ENCODE measurements around the gene ZAP70. TPM values are rescaled to one million over a fixed set of nuclear protein-coding genes. Genes with fewer than 3 reads are reported as not detected.

ZAP70 gene
- total RNA-seq, 5 donors from 2014 or later (not counting 1 experiment from before 2014, with no cell fraction given): 449 to 534 (median 468) TPM

DNA sequence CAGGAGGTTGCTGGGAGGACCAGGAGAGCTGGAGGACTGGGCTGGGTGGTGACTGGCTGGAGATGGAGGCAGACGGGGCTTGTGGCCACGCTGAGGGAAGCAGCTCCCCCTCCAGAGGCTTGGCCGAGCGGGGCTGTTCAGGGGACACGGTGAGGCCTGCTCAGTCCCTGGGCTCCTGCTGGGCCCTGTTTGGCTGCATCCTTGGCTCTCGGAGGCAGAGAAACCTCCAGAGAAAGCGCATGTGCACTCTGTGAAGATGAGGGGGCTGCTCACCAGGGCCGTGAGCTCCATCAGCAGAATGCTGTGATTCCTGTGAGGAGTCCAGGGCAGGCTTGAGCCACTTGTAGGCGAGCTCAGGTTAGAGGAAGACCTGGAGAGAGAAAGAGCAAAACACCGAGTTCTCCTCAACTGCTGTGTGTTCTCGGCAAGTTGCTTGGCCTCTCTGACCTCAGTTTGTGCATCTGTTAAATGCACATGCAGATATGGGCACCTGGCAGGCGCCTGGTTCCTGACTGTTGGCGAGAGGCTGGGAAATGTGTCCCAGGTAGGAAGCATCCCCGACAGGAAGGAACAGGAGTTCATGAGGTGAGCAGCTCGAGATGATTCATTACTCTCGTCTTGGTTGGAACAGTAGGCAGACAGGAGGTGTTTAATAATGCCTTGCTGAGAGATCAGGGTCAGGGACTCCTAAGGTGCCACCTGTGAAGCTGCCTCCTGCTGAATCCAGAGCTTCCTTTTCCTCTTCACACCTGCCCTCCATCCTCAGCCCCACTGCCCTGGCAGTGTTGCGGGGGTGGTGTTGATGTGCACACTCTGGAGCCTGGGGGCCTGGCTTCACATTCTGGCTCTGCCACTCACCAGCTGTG is 941 bp downstream of the ZAP70 start:
- peaks cover 5 to 23% of the 10 kb centered on the region in 2 donors for H3K36me3 ChIP-seq (ENCODE audit: control insufficient read depth in 2 of 2, extremely low read depth in 1 of 2, insufficient read depth in 1 of 2, low read length in 1 of 2)
- Mint-ChIP-seq H3K9me3 (no peaks in the 10 kb centered on the region), H3K4me1 (peaks cover 85 to 98% (median 93%) of the 10 kb centered on the region in 3 donors), H3K27ac (peak overlapping the region; percentile 100), H3K36me3 (peaks cover 32% of the 10 kb centered on the region), H3K27me3 (no peaks in the 10 kb centered on the region), H3K4me3 (peak overlapping the region; percentile 93 to 98 (median 94))
- DNase-seq (peak in 2 of 35 experiments; percentile 29 to 37), ATAC-seq (replicated peaks in 1 of 4) (no peak)
- ChIA-PET POLR2A (interaction anchor here in 1 of 2 donors (0.9 kb wide), 1 partner anchor 71 kb away, joined by 3 read pairs; no protein-coding TSS in a partner anchor), CTCF (interaction anchor here in 1 of 2 donors (1.0 to 1.4 kb wide), 3 partner anchors 10 to 68 kb away, joined by 3 to 4 read pairs (median 3); partner anchors contain the start of gene COX5B)
- peaks cover 59 to 92% of the 10 kb centered on the region in 2 experiments for H3K4me1 ChIP-seq (ENCODE audit: control insufficient read depth in 1 of 2, extremely low read depth in 1 of 2, insufficient read depth in 2 of 2, low read length in 2 of 2)
- 2% methylated on average over 14 of the region's 17 CpGs for WGBS (ENCODE audit: insufficient coverage)
- peak overlapping the region; percentile 89 for H3K27ac ChIP-seq (ENCODE audit: low read length)
- H3K9me3 ChIP-seq: no peaks in the 10 kb centered on the region
- H3K4me3 ChIP-seq (ENCODE audit: control insufficient read depth in 1 of 2, extremely low read depth in 1 of 2, low read length in 1 of 2): peak overlapping the region; percentile 89 to 91
- no peaks in the 10 kb centered on the region for H3K27me3 ChIP-seq (replicated peaks in 1 of 2; ENCODE audit: control insufficient read depth in 2 of 2, extremely low read depth in 1 of 2, insufficient read depth in 2 of 2, low read length in 1 of 2)

DNA sequence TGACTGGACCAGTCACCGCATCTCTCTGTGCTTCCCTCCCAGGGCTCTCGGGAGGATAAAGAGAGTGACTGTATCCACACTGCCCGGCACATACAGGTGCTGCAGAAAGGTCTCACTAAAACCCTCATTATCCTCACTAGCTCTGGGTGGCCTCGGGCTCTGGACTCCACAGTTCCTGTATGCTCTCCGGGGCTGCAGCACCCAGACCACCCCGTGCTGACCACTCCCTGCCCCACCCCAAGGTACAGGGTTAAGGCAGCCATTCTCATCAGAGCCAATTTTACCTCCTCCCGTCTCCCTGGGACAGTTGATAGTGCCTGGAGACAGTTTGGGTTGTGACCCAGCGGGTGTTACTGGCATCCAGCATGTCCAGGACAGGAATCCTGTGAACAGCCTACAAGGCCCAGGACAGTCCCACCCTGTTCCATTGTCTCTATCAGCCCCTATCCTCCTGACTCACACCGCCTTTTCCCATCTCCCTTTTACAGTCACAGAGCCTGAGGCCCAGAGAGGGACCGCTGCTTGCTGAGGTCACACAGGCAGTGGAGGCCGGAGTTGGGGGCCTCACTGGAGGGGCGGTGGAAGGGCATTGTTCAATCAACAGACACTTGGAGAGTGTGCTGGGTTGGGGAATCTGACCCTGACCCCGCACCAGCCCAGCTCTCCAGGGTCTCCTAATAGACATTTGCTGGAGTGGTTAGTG is 1.7 kb downstream of the ZAP70 start:
- Histone ChIP-seq H3K27me3 (replicated peaks in 1 of 2; ENCODE audit: control insufficient read depth in 2 of 2, extremely low read depth in 1 of 2, insufficient read depth in 2 of 2, low read length in 1 of 2) (no peaks in the 10 kb centered on the region), H3K4me3 (ENCODE audit: control insufficient read depth in 1 of 2, extremely low read depth in 1 of 2, low read length in 1 of 2) (peak overlapping the region; percentile 89 to 91), H3K27ac (ENCODE audit: low read length) (peak overlapping the region; percentile 89), H3K4me1 (ENCODE audit: control insufficient read depth in 1 of 2, extremely low read depth in 1 of 2, insufficient read depth in 2 of 2, low read length in 2 of 2) (peaks cover 64 to 94% of the 10 kb centered on the region in 2 experiments), H3K36me3 (ENCODE audit: control insufficient read depth in 2 of 2, extremely low read depth in 1 of 2, insufficient read depth in 1 of 2, low read length in 1 of 2) (peaks cover 5 to 28% of the 10 kb centered on the region in 2 donors), H3K9me3 (no peaks in the 10 kb centered on the region)
- ChIA-PET POLR2A (interaction anchor here in 1 of 2 donors (0.9 kb wide), 1 partner anchor 72 kb away, joined by 3 read pairs; no protein-coding TSS in a partner anchor), CTCF (interaction anchor here in 1 of 2 donors (0.5 to 1.4 kb wide), 2 partner anchors 14 to 17 kb away, joined by 4 read pairs; no protein-coding TSS in a partner anchor)
- Mint-ChIP-seq H3K9me3 (no peaks in the 10 kb centered on the region), H3K27ac (peak overlapping the region; percentile 100), H3K27me3 (no peaks in the 10 kb centered on the region), H3K4me3 (peak overlapping the region; percentile 93 to 98 (median 94)), H3K4me1 (peaks cover 88 to 99% (median 95%) of the 10 kb centered on the region in 3 donors), H3K36me3 (peaks cover 36% of the 10 kb centered on the region)
- WGBS (ENCODE audit: insufficient coverage): 29% methylated on average over 7 of the region's 13 CpGs
- no peak for DNase-seq
- no peak for ATAC-seq (replicated peaks in 1 of 4)

DNA sequence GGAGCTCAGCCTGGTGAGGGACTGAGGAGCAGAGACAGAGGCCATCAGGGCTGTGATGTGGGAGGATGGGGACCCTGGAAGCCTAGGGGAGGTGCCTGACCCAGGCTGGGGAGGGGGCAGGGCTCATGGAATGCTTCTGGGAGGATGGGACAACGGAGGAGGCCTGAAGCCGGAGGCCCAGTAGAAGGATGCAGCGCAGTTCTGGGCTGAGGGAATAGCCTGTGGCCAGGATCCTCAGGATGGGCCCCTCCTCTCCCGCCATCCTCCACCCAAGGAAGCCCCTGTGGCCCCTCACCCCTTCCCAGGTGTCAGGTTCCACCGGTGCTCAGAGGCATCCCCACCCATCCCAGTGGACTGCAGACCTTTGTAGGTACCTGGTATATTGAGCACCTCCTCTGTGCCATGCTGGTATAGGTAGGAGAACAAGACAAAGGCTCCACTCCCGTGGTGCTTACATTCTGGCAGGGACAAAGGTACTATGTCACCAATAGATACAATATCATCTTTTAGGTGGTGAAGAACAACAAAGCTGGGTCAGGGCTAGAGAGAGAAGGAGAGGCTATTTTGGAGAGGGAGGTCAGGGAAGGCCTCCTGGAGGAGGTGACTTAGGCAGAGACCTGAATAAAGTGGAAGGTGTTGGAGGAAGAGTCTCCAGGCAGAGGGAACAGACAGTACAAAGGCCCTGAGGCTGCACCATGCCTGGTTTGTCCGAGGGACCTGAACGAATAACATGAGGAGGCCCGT is 2.7 kb downstream of the ZAP70 start:
- ChIA-PET CTCF (no interaction called here), POLR2A (no interaction called here)
- Mint-ChIP-seq H3K36me3 (peaks cover 43% of the 10 kb centered on the region), H3K4me1 (peaks cover 87 to 99% (median 96%) of the 10 kb centered on the region in 3 donors), H3K9me3 (no peaks in the 10 kb centered on the region), H3K27ac (peak overlapping the region; percentile 100), H3K4me3 (peak overlapping the region; percentile 93 to 98 (median 94)), H3K27me3 (no peaks in the 10 kb centered on the region)
- peaks cover 5 to 37% of the 10 kb centered on the region in 2 donors for H3K36me3 ChIP-seq (ENCODE audit: control insufficient read depth in 2 of 2, extremely low read depth in 1 of 2, insufficient read depth in 1 of 2, low read length in 1 of 2)
- H3K4me1 ChIP-seq (ENCODE audit: control insufficient read depth in 1 of 2, extremely low read depth in 1 of 2, insufficient read depth in 2 of 2, low read length in 2 of 2): peaks cover 65 to 93% of the 10 kb centered on the region in 2 experiments
- H3K9me3 ChIP-seq: no peaks in the 10 kb centered on the region
- H3K27me3 ChIP-seq (replicated peaks in 1 of 2; ENCODE audit: control insufficient read depth in 2 of 2, extremely low read depth in 1 of 2, insufficient read depth in 2 of 2, low read length in 1 of 2): no peaks in the 10 kb centered on the region
- WGBS (ENCODE audit: insufficient coverage): 48% methylated on average over 5 of the region's 9 CpGs
- DNase-seq (no peak), ATAC-seq (replicated peaks in 1 of 4) (no peak)
- peak overlapping the region; percentile 89 for H3K27ac ChIP-seq (ENCODE audit: low read length)
- peak overlapping the region; percentile 89 to 91 for H3K4me3 ChIP-seq (ENCODE audit: control insufficient read depth in 1 of 2, extremely low read depth in 1 of 2, low read length in 1 of 2)

DNA sequence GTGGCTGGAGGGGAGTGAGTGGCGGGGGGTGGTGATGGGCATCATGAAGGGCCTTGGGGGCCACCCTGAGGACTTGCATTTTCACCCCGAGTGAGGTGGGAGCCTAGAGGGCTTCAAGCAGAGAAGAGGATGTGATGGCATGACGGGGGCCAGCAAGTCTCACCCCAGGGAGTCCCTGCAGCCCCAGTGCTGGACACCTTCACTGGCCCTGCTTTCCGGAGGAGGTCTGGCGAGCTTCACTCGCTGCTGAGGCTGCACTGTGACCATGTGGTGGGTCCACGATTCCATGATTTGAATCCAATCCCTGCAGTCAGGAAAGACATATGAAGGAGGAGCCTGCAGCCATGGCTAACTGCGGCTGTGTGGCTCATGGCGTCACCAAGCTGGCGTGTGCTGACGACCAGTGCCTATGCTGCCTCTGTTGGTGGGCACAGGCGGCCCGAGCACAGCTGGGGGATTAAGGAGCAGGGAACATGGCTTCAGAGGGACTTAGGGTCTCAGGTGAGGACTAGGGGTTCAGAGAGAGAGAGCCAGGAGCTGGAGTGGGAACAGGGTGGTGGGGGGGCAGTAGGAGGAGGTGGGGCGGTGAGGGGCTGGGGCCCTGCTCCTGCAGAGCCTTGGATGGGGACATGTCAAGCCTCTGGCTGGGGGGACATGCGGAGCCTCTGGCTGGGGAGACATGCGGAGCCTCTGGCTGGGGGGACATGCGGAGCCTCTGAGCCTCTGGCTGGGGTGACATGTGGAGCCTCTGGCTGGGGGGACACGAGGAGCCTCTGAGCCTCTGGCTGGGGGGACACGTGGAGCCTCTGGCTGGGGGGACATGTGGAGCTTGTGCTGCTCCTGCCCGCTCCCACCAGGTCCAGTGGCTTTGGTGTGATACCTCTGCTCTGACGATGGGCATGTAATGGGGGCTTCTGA is 3.6 kb downstream of the ZAP70 start:
- Histone ChIP-seq H3K36me3 (ENCODE audit: control insufficient read depth in 2 of 2, extremely low read depth in 1 of 2, insufficient read depth in 1 of 2, low read length in 1 of 2) (peaks cover 5 to 38% of the 10 kb centered on the region in 2 donors), H3K27me3 (replicated peaks in 1 of 2; ENCODE audit: control insufficient read depth in 2 of 2, extremely low read depth in 1 of 2, insufficient read depth in 2 of 2, low read length in 1 of 2) (no peaks in the 10 kb centered on the region), H3K27ac (ENCODE audit: low read length) (peak overlapping the region; percentile 89), H3K4me3 (ENCODE audit: control insufficient read depth in 1 of 2, extremely low read depth in 1 of 2, low read length in 1 of 2) (peak overlapping the region; percentile 89 to 91), H3K9me3 (no peaks in the 10 kb centered on the region), H3K4me1 (ENCODE audit: control insufficient read depth in 1 of 2, extremely low read depth in 1 of 2, insufficient read depth in 2 of 2, low read length in 2 of 2) (peaks cover 65 to 93% of the 10 kb centered on the region in 2 experiments)
- 43% methylated on average over 19 of the region's 21 CpGs for WGBS (ENCODE audit: insufficient coverage)
- Mint-ChIP-seq H3K4me1 (peaks cover 82 to 92% (median 91%) of the 10 kb centered on the region in 3 donors), H3K36me3 (peaks cover 44% of the 10 kb centered on the region), H3K27ac (peak overlapping the region; percentile 100), H3K9me3 (no peaks in the 10 kb centered on the region), H3K4me3 (peak overlapping the region; percentile 93 to 98 (median 94)), H3K27me3 (no peaks in the 10 kb centered on the region)
- ChIA-PET CTCF (interaction anchor here in 1 of 2 donors (0.9 kb wide), 1 partner anchor 17 kb away, joined by 3 read pairs; no protein-coding TSS in a partner anchor), POLR2A (interaction anchor here (0.6 to 0.7 kb wide), 2 partner anchors 777 to 1603 kb away, joined by 4 to 5 read pairs; no protein-coding TSS in a partner anchor)
- DNase-seq (peak in 1 of 35 experiments; percentile 40), ATAC-seq (replicated peaks in 1 of 4) (no peak)

DNA sequence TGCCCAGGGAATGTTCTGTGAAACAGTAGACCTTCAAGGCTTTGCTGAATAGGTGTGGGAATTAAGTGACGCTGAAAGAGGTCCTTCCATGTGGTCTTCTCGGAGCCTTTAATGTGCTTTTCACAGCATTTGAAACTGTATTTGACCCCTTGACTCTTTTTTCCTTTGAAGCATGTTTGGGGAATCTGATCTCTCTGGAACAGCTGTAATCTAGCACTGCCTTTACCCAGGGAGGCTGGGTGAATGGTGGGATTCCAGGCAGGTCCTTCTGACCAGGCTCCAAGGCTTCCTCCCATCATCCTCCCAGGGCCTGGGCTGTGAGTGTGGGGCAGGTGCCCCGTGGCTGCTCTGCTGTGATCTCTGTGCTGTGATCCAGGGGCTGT is 4.2 kb downstream of the ZAP70 start:
- Mint-ChIP-seq H3K4me1 (peaks cover 82 to 92% (median 91%) of the 10 kb centered on the region in 3 donors), H3K4me3 (peak overlapping the region; percentile 85 to 98 (median 93)), H3K36me3 (peaks cover 45% of the 10 kb centered on the region), H3K27ac (peak overlapping the region; percentile 100), H3K27me3 (no peaks in the 10 kb centered on the region), H3K9me3 (no peaks in the 10 kb centered on the region)
- H3K27ac ChIP-seq (ENCODE audit: low read length): peak overlapping the region; percentile 89
- CTCF ChIA-PET: interaction anchor here (0.8 to 1.4 kb wide), 4 partner anchors 18 to 127 kb away, joined by 3 to 4 read pairs (median 4); no protein-coding TSS in a partner anchor
- peak overlapping the region; percentile 65 to 91 for H3K4me3 ChIP-seq (ENCODE audit: control insufficient read depth in 1 of 2, extremely low read depth in 1 of 2, low read length in 1 of 2)
- WGBS (ENCODE audit: insufficient coverage): 38% methylated on average over 2 of the region's 3 CpGs
- H3K36me3 ChIP-seq (ENCODE audit: control insufficient read depth in 2 of 2, extremely low read depth in 1 of 2, insufficient read depth in 1 of 2, low read length in 1 of 2): peaks cover 5 to 42% of the 10 kb centered on the region in 2 donors
- H3K9me3 ChIP-seq: no peaks in the 10 kb centered on the region
- no peak for DNase-seq
- H3K27me3 ChIP-seq (replicated peaks in 1 of 2; ENCODE audit: control insufficient read depth in 2 of 2, extremely low read depth in 1 of 2, insufficient read depth in 2 of 2, low read length in 1 of 2): no peaks in the 10 kb centered on the region
- POLR2A ChIA-PET: interaction anchor here (0.6 to 0.8 kb wide), 4 partner anchors 12 to 1602 kb away, joined by 3 to 9 read pairs (median 4); no protein-coding TSS in a partner anchor
- ATAC-seq (replicated peaks in 1 of 4): no peak
- peaks cover 61 to 93% of the 10 kb centered on the region in 2 experiments for H3K4me1 ChIP-seq (ENCODE audit: control insufficient read depth in 1 of 2, extremely low read depth in 1 of 2, insufficient read depth in 2 of 2, low read length in 2 of 2)

Data from T-cell (primary cell).